Mammary epithelial cell (primary cell): ENCODE data around the gene CPNE1.

Source experiments
- EZH2 ChIP-seq: IDR thresholded peaks from 2 replicates; pipeline ENCODE4 v1.6.1; 2012; ENCODE audit warnings: low read length, inconsistent platforms, borderline replicate concordance
- TF ChIP-seq, protein P1 (sequence below), 2 donors: IDR thresholded peaks in 1 of 2; conservative IDR thresholded peaks in 1 of 2; 2 replicates each; pipeline ENCODE4 v1.5.1; 2011 to 2012; ENCODE audit warnings: inconsistent platforms in 2 of 2, low read length in 2 of 2, mild to moderate bottlenecking in 2 of 2, control low read depth in 1 of 2, low read depth in 1 of 2; ENCODE audit not compliant: insufficient read depth in 1 of 2; ENCODE audit errors: extremely low read depth in 1 of 2

DNA sequence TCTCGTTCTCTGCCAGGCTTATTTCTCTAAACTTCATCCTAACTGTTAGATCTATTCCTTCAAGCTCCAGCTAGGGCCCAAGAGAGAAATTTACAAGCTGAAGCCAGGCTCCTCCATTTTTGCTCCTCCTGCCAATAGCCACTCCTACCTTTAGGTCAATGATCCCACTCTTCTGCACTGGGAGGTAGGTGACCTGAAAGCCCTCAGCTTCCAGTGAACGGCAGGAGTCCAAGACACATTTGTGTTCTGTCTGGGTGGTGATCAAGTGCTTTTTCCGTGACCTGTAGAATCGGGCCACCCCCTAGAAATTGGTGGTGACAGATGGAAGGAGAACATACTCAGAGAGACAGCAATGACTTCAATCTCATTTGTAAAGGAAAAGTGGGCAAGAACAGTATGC, 25.6 kb upstream of the CPNE1 start:
- TF ChIP-seq, protein P1, sequence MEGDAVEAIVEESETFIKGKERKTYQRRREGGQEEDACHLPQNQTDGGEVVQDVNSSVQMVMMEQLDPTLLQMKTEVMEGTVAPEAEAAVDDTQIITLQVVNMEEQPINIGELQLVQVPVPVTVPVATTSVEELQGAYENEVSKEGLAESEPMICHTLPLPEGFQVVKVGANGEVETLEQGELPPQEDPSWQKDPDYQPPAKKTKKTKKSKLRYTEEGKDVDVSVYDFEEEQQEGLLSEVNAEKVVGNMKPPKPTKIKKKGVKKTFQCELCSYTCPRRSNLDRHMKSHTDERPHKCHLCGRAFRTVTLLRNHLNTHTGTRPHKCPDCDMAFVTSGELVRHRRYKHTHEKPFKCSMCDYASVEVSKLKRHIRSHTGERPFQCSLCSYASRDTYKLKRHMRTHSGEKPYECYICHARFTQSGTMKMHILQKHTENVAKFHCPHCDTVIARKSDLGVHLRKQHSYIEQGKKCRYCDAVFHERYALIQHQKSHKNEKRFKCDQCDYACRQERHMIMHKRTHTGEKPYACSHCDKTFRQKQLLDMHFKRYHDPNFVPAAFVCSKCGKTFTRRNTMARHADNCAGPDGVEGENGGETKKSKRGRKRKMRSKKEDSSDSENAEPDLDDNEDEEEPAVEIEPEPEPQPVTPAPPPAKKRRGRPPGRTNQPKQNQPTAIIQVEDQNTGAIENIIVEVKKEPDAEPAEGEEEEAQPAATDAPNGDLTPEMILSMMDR (conservative IDR thresholded peaks at IDR 0.05 in 1 of 2, IDR thresholded peaks at IDR 0.05 in 1 of 2; ENCODE audit: extremely low read depth in 1 of 2, insufficient read depth in 1 of 2, low read depth in 1 of 2, low read length in 2 of 2), result no peak
- no peak for TF ChIP-seq EZH2
